Activated CD8-positive, alpha-beta T cell treated with anti-CD3 and anti-CD28 coated beads for 36 hours (primary cell): Measurements from ENCODE around the gene ITPR1. TPM values are rescaled to one million over a fixed set of nuclear protein-coding genes. Genes with fewer than 3 reads are reported as not detected.

ENCODE experiments used
- ATAC-seq: fragments of 200-7000 bp; cut with Tn5 transposase; one replicate; pipeline ENCODE4 v1.10.0; 2021; ENCODE audit warnings: mild to moderate bottlenecking, moderate library complexity
- CTCF ChIA-PET: fragments of 350-600 bp; sonication (Branson Sonifier 250); formaldehyde crosslinking; loops from one replicate; lab custom pipeline; 2021; ENCODE audit warnings: antibody characterized with exemption; lab: Charles Lee
- POLR2A ChIA-PET: fragments of 350-600 bp; sonication (Branson Sonifier 250); formaldehyde crosslinking; loops from one replicate; lab custom pipeline; 2021; ENCODE audit warnings: antibody characterized with exemption; lab: Charles Lee
- DNase-seq: peaks from one replicate; pipeline ENCODE4 v3.0.0-alpha.2; 2020
- H3K27ac Mint-ChIP-seq: one replicate; pipeline ENCODE4 v1.8.0; 2021; ENCODE audit warnings: mild to moderate bottlenecking, mixed read lengths
- H3K27me3 Mint-ChIP-seq: one replicate; pipeline ENCODE4 v1.8.0; 2021; ENCODE audit warnings: mixed read lengths
- H3K36me3 Mint-ChIP-seq: one replicate; pipeline ENCODE4 v1.8.0; 2021; ENCODE audit warnings: low read depth, mixed read lengths
- H3K4me1 Mint-ChIP-seq: one replicate; pipeline ENCODE4 v1.8.0; 2021; ENCODE audit warnings: low read depth, mixed read lengths
- H3K4me3 Mint-ChIP-seq: one replicate; pipeline ENCODE4 v1.8.0; 2021; ENCODE audit warnings: mild to moderate bottlenecking, moderate library complexity, mixed read lengths
- H3K9me3 Mint-ChIP-seq: one replicate; pipeline ENCODE4 v1.8.0; 2021; ENCODE audit warnings: mixed read lengths
- CTCF ChIP-seq: fragments of 200-600 bp; IDR thresholded peaks from one replicate; pipeline ENCODE4 v1.8.0; 2022; ENCODE audit warnings: antibody characterized with exemption, mild to moderate bottlenecking
- intact Hi-C: fragments of 100-400 bp; cut with micrococcal nuclease; formaldehyde crosslinking; loops from one replicate; pipeline ENCODE4 v1.10.0; 2022
- total RNA-seq, 2 experiments: library from RNA; stranded (reverse); gene quantifications; one replicate each; pipeline ENCODE4 v1.2.3, GENCODE V29; 2021

The ITPR1 gene
- total RNA-seq, 2 experiments from 2014 or later = 93.9 to 98.2 TPM

- H3K4me3 Mint-ChIP-seq = no peak overlapping the region
- peak overlapping the region; percentile 93 for H3K27ac Mint-ChIP-seq
- no peak for TF ChIP-seq CTCF
- peaks cover 49% of the 10 kb centered on the region for H3K4me1 Mint-ChIP-seq
- ATAC-seq (no peak), DNase-seq (no peak)
- intact Hi-C loops = loop anchor here (2.0 kb wide), 1 partner anchor 36 kb away; no protein-coding TSS in a partner anchor
- peaks cover 48% of the 10 kb centered on the region for H3K36me3 Mint-ChIP-seq
- POLR2A ChIA-PET = interaction anchor here (0.5 to 1.0 kb wide), 5 partner anchors 34 to 256 kb away, joined by 3 to 4 read pairs (median 3); no protein-coding TSS in a partner anchor
- no peaks in the 10 kb centered on the region for H3K27me3 Mint-ChIP-seq
- CTCF ChIA-PET = interaction anchor here (0.7 to 1.0 kb wide), 2 partner anchors 27 to 123 kb away, joined by 3 to 6 read pairs; no protein-coding TSS in a partner anchor
- no peaks in the 10 kb centered on the region for H3K9me3 Mint-ChIP-seq
These were observed 283.3 kb downstream of the ITPR1 start for GRCh38 chr3:4776399-4776979.

GRCh38 chr3:4776980-4777581 lies 283.9 kb downstream of the ITPR1 start:
- DNase-seq (peak; percentile 28), ATAC-seq (peak; percentile 82)
- no peak for TF ChIP-seq CTCF
- Mint-ChIP-seq H3K4me1 (peaks cover 49% of the 10 kb centered on the region), H3K36me3 (peaks cover 51% of the 10 kb centered on the region), H3K27me3 (no peaks in the 10 kb centered on the region), H3K9me3 (no peaks in the 10 kb centered on the region), H3K4me3 (no peak overlapping the region), H3K27ac (peak overlapping the region; percentile 93)
- ChIA-PET POLR2A (interaction anchor here (0.5 to 1.0 kb wide), 4 partner anchors 35 to 255 kb away, joined by 3 to 4 read pairs (median 3); no protein-coding TSS in a partner anchor), CTCF (interaction anchor here (0.7 to 1.0 kb wide), 2 partner anchors 28 to 122 kb away, joined by 3 to 6 read pairs; no protein-coding TSS in a partner anchor)
- intact Hi-C loops = loop anchor here (2.0 kb wide), 1 partner anchor 36 kb away; no protein-coding TSS in a partner anchor

- ChIA-PET CTCF (interaction anchor here (1.2 kb wide), 1 partner anchor 24 kb away, joined by 3 read pairs; no protein-coding TSS in a partner anchor), POLR2A (interaction anchor here (1.3 to 1.6 kb wide), 2 partner anchors 63 to 199 kb away, joined by 4 read pairs; no protein-coding TSS in a partner anchor)
- intact Hi-C loops = no loop called here
- DNase-seq (no peak), ATAC-seq (no peak)
- Mint-ChIP-seq H3K27me3 (no peaks in the 10 kb centered on the region), H3K9me3 (no peaks in the 10 kb centered on the region), H3K4me3 (no peak overlapping the region), H3K36me3 (peaks cover 52% of the 10 kb centered on the region), H3K4me1 (peaks cover 44% of the 10 kb centered on the region), H3K27ac (peak overlapping the region; percentile 22)
- TF ChIP-seq CTCF = no peak
These were observed 285.0 kb downstream of the ITPR1 start for GRCh38 chr3:4778119-4778518.

GRCh38 chr3:4778740-4779139 lies 285.6 kb downstream of the ITPR1 start:
- Mint-ChIP-seq H3K4me1 (peaks cover 39% of the 10 kb centered on the region), H3K27me3 (no peaks in the 10 kb centered on the region), H3K9me3 (no peaks in the 10 kb centered on the region), H3K27ac (peak overlapping the region; percentile 16), H3K4me3 (no peak overlapping the region), H3K36me3 (peaks cover 55% of the 10 kb centered on the region)
- ATAC-seq = no peak
- ChIA-PET CTCF (interaction anchor here (1.2 kb wide), 1 partner anchor 23 kb away, joined by 3 read pairs; no protein-coding TSS in a partner anchor), POLR2A (interaction anchor here (1.3 to 1.6 kb wide), 2 partner anchors 63 to 199 kb away, joined by 4 read pairs; no protein-coding TSS in a partner anchor)
- DNase-seq = no peak
- TF ChIP-seq CTCF = no peak
- intact Hi-C loops = no loop called here
